OCI-LY3 (cell line): ENCODE data around the gene MDFIC.

Experiments
- EZH2phosphoT487 ChIP-seq: fragments of 200-600 bp; shearing (Covaris generic); IDR thresholded peaks from 2 replicates; pipeline ENCODE4 v1.6.1; 2018; ENCODE audit warnings: antibody characterized with exemption, mixed run types, low read depth
- TF ChIP-seq, protein P1 (sequence below): fragments of 200-600, 300-600 bp; sonication (generic); IDR thresholded peaks from 2 replicates; pipeline ENCODE4 v1.5.1; 2014; ENCODE audit warnings: antibody characterized with exemption, low read length, low read depth

DNA sequence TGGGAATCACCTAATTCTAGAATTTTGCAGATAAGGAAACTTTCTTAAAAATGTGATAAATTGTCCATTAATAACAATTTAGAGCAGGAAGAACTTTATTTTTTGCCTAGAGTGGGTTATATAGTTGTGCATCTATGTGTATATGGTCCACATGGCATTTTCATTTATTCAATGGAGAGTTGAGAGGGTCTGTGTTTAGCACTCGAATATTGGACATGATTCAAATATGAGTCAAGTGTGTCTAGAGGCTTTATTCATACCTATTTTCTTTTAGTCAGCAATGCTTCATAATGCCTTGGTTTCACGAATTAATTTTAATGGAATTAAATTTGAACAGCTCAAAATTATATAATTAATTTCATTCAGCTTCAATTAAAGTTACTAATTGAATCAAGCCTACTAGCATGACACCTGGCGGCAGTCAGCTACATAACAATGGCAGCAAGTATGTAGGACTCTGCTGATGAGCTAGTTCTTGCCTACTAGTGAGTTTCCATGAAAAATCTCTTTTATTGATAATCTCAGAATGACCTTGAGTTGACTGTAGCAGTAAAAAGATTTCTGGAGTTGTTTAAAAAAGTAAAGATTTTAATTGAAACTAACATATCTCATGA is 17.7 kb downstream of the MDFIC start:
- TF ChIP-seq, protein P1, sequence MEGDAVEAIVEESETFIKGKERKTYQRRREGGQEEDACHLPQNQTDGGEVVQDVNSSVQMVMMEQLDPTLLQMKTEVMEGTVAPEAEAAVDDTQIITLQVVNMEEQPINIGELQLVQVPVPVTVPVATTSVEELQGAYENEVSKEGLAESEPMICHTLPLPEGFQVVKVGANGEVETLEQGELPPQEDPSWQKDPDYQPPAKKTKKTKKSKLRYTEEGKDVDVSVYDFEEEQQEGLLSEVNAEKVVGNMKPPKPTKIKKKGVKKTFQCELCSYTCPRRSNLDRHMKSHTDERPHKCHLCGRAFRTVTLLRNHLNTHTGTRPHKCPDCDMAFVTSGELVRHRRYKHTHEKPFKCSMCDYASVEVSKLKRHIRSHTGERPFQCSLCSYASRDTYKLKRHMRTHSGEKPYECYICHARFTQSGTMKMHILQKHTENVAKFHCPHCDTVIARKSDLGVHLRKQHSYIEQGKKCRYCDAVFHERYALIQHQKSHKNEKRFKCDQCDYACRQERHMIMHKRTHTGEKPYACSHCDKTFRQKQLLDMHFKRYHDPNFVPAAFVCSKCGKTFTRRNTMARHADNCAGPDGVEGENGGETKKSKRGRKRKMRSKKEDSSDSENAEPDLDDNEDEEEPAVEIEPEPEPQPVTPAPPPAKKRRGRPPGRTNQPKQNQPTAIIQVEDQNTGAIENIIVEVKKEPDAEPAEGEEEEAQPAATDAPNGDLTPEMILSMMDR: peak; percentile 86
- no peak for TF ChIP-seq EZH2phosphoT487
